ENCODE results near the gene PYGM.
A peak's percentile ranks its signal among the peaks of the same experiment; 100 is the strongest.

PYGM gene

DNA sequence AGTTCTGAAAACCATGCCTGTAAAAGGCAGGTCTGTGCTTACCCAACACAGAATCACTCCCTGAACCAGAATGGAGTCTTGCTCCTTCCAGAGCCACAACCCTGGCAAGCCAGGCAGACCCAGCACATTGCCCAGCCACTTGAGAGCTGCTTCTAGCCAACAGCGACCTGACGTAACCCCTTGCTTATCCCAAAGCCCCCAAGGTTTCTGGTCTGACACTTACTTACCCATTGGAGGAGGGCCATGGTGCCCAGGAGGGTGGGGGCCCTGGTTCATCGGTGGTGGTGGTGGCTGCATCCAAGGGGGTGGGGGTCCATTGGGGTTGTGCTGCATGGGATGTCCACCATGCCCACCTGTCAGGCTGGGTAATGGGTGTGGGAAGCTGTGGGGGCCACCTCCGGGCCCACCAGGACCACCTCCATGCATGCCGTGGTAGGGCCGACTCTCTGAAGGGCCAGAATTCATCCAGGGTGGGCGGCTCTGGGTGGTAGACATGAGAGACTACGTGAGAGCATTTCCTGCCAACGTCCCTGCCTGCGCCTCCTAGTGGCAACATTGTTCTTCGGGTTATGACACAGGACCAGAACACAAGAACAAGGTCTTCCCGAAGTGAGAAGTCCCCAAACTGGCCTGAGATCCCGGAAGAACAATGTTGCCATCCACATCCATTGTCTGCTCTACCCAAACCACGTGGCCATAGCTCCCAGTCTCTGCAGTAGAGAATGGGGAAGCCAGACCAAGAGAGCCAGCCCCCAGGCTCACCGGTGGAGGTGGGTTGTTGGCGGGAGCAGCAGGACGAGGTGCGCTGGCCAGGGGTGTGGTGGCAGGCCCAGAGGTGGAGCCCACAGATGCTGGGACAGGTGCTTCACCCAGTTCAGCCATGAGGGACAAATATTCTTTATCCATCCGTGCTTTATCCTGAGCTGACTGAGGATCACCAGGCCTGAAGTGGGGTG is 7.8 kb upstream of the PYGM start:
- no peak for TF ChIP-seq Cebpa-rat (IDR thresholded peaks at IDR 0.05)
- Histone ChIP-seq H4K20me1 (peaks cover 96 to 99% (median 98%) of the 10 kb centered on the region in 11 experiments), H3K27ac (peak overlapping the region in 8 of 11 experiments; percentile 24 to 52 (median 43); a peak in 16 of 22 replicates), H3K27me3 (no peaks in the 10 kb centered on the region), H3K4me1 (peaks cover 88 to 99% (median 96%) of the 10 kb centered on the region in 10 experiments), H3K36me3 (peaks cover 90 to 99% (median 96%) of the 10 kb centered on the region in 11 experiments), H3K4me2 (peak overlapping the region; percentile 17 to 97 (median 48); a peak in 21 of 22 replicates), H3K9ac (peak overlapping the region in 9 of 11 experiments; percentile 6 to 39 (median 22); a peak in 12 of 22 replicates), H3K9me3 (replicated peaks in 1 of 11) (no peaks in the 10 kb centered on the region), H3K4me3 (no peak overlapping the region; a peak in 1 of 20 replicates)

- peak overlapping the region; percentile 17 to 97 (median 48); a peak in 16 of 22 replicates for H3K4me2 ChIP-seq
- H3K9ac ChIP-seq: peak overlapping the region in 6 of 11 experiments; percentile 16 to 39 (median 20); a peak in 7 of 22 replicates
- peaks cover 95 to 100% (median 98%) of the 10 kb centered on the region in 11 experiments for H4K20me1 ChIP-seq
- peaks cover 88 to 99% (median 96%) of the 10 kb centered on the region in 10 experiments for H3K4me1 ChIP-seq
- no peaks in the 10 kb centered on the region for H3K9me3 ChIP-seq (replicated peaks in 1 of 11)
- peaks cover 92 to 98% (median 97%) of the 10 kb centered on the region in 11 experiments for H3K36me3 ChIP-seq
- no peak overlapping the region for H3K4me3 ChIP-seq
- no peak for TF ChIP-seq Cebpa-rat (IDR thresholded peaks at IDR 0.05)
- H3K27ac ChIP-seq: peak overlapping the region in 8 of 11 experiments; percentile 14 to 52 (median 43); a peak in 13 of 22 replicates
- H3K27me3 ChIP-seq: no peaks in the 10 kb centered on the region
Measured at GRCh38 chr11:64766881-64767280, 7.1 kb upstream of the PYGM start.

DNA sequence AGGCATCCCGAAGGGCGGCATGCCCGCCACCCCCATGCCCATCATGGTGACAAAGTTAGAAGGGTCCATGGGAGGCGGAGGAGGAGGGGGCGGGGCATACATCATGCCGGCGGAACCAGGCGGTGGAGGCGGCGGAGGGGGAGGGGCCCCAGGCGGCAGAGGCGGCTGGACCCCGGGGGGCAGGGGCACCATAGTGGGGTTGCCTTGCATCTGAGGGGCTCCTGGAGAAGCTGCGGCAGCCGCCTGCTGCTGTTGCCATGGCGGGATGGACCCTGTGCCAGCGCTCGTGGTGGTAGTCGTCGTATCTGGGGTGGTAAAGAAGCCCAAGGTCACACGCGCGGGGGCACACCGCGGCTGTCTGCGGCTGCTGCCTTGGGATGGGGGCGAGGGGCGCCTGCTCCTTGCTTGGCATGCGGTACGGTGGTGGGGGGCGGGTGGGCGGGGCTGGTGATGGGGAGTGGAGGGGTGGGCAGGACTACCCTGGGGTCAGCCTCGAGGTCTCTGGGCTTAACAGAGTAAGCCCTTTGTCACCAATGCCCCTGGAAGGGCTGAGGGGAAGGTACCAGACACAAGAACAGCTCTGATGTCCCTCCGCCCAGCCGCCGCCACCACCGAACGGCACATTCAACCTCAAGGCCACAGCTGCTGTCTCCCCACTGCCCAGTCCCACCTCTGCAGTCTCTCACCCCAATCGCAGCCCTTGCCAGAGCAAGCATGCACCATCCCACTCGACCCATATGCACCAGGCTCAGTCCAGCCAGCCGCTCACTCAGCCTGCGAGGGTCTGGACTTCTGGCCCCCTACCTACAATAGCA is 6.3 kb upstream of the PYGM start:
- no peak for TF ChIP-seq Cebpa-rat (IDR thresholded peaks at IDR 0.05)
- Histone ChIP-seq H3K36me3 (peaks cover 84 to 95% (median 92%) of the 10 kb centered on the region in 11 experiments), H3K4me3 (no peak overlapping the region), H3K9ac (peak overlapping the region in 3 of 11 experiments; percentile 50 to 72 (median 56); a peak in 4 of 22 replicates), H3K4me1 (peaks cover 88 to 99% (median 96%) of the 10 kb centered on the region in 10 experiments), H3K27me3 (no peaks in the 10 kb centered on the region), H4K20me1 (peaks cover 92 to 100% (median 98%) of the 10 kb centered on the region in 11 experiments), H3K9me3 (replicated peaks in 1 of 11) (no peaks in the 10 kb centered on the region), H3K4me2 (peak overlapping the region in 10 of 11 experiments; percentile 63 to 91 (median 86); a peak in 19 of 22 replicates), H3K27ac (no peak overlapping the region)

DNA sequence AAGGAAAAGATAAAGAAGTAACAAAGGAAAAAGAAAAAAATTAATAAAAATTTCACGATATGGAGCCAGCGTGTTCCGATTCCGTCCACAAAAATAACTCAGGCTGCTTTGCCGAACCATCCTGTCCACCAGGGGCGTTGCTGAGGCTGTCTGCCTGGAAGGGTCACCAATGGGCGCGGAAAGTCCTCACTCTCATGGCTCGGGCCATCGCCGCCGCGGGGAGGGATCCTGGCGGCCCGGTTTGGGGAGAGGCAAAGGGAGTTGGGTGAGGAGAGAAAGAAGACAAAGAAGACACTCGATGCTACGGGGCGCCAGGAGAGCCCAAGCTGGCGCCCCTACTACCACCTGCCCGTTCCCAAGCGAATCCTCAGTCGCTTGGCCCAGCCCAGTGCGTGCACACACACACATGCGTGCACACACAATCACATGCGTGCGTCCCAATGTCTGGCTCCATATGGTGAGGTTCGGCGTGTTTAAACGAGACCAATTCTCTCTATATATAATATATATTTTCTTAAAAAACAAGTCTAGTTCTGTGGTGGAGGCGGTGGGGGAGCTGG is 5.6 kb upstream of the PYGM start:
- peak overlapping the region; percentile 63 to 91 (median 86) for H3K4me2 ChIP-seq
- peak overlapping the region in 7 of 11 experiments; percentile 23 to 82 (median 71); a peak in 10 of 22 replicates for H3K27ac ChIP-seq
- no peak for TF ChIP-seq Cebpa-rat (IDR thresholded peaks at IDR 0.05)
- H4K20me1 ChIP-seq: peaks cover 88 to 100% (median 98%) of the 10 kb centered on the region in 11 experiments
- H3K36me3 ChIP-seq: peaks cover 77 to 91% (median 85%) of the 10 kb centered on the region in 11 experiments
- peak overlapping the region; percentile 22 to 72 (median 67); a peak in 17 of 22 replicates for H3K9ac ChIP-seq
- H3K27me3 ChIP-seq: no peaks in the 10 kb centered on the region
- peaks cover 89 to 99% (median 97%) of the 10 kb centered on the region in 10 experiments for H3K4me1 ChIP-seq
- H3K9me3 ChIP-seq (replicated peaks in 1 of 11): no peaks in the 10 kb centered on the region
- peak overlapping the region in 4 of 10 experiments; percentile 20 to 38 (median 30); a peak in 1 of 20 replicates for H3K4me3 ChIP-seq

GRCh38 chr11:64764753-64765152 is 5.0 kb upstream of the PYGM start:
- peak overlapping the region; percentile 63 to 91 (median 86) for H3K4me2 ChIP-seq
- H4K20me1 ChIP-seq: peaks cover 88 to 100% (median 98%) of the 10 kb centered on the region in 11 experiments
- no peak for TF ChIP-seq Cebpa-rat (IDR thresholded peaks at IDR 0.05)
- no peaks in the 10 kb centered on the region for H3K27me3 ChIP-seq
- peaks cover 89 to 99% (median 97%) of the 10 kb centered on the region in 10 experiments for H3K4me1 ChIP-seq
- H3K9me3 ChIP-seq (replicated peaks in 1 of 11): no peaks in the 10 kb centered on the region
- peak overlapping the region in 10 of 11 experiments; percentile 42 to 82 (median 70); a peak in 17 of 22 replicates for H3K27ac ChIP-seq
- H3K4me3 ChIP-seq: peak overlapping the region in 7 of 10 experiments; percentile 5 to 38 (median 20); a peak in 8 of 20 replicates
- peak overlapping the region; percentile 22 to 72 (median 67); a peak in 19 of 22 replicates for H3K9ac ChIP-seq
- peaks cover 71 to 85% (median 79%) of the 10 kb centered on the region in 11 experiments for H3K36me3 ChIP-seq

- Histone ChIP-seq H3K27ac (peak overlapping the region in 10 of 11 experiments; percentile 42 to 82 (median 70); a peak in 19 of 22 replicates), H3K4me1 (peaks cover 89 to 99% (median 97%) of the 10 kb centered on the region in 10 experiments), H3K27me3 (no peaks in the 10 kb centered on the region), H3K9ac (peak overlapping the region; percentile 50 to 72 (median 67); a peak in 21 of 22 replicates), H3K36me3 (peaks cover 64 to 79% (median 73%) of the 10 kb centered on the region in 11 experiments), H4K20me1 (peaks cover 82 to 99% (median 96%) of the 10 kb centered on the region in 11 experiments), H3K4me2 (peak overlapping the region; percentile 63 to 91 (median 86)), H3K4me3 (peak overlapping the region in 8 of 10 experiments; percentile 3 to 44 (median 14); a peak in 10 of 20 replicates), H3K9me3 (replicated peaks in 1 of 11) (no peaks in the 10 kb centered on the region)
- no peak for TF ChIP-seq Cebpa-rat (IDR thresholded peaks at IDR 0.05)
Measured at GRCh38 chr11:64764040-64764611, 4.4 kb upstream of the PYGM start.

DNA sequence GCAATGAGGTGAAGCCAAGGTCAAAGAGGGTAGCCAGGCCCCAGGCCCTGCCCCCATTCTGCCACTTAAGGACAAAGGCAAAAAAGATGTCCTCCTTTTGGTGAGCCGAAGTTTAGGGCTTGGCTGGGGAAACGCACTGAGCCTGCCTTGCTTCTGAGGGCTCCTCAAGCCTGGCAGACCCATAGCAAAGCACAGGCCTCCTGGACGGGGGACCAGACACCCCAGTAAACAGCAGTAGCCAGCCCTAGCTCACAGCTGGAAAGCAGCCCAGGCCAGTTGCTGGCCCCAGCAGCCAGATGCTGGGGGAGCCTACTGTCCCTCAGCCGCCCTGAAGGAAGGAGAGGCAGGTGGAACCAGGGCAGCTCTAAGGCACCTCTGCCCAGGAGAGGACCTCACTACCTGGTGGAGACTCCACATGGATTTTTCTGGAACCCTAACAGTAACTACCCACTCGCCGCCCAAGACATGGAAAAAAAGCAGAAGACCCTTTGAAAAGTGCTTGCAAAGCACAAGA is 3.8 kb upstream of the PYGM start:
- Histone ChIP-seq H4K20me1 (peaks cover 77 to 94% (median 91%) of the 10 kb centered on the region in 11 experiments), H3K9ac (peak overlapping the region; percentile 50 to 72 (median 67)), H3K4me2 (peak overlapping the region; percentile 63 to 91 (median 86)), H3K9me3 (replicated peaks in 1 of 11) (no peaks in the 10 kb centered on the region), H3K4me3 (peak overlapping the region in 5 of 10 experiments; percentile 7 to 44 (median 21); a peak in 7 of 20 replicates), H3K27me3 (no peaks in the 10 kb centered on the region), H3K36me3 (peaks cover 59 to 73% (median 67%) of the 10 kb centered on the region in 11 experiments), H3K4me1 (peaks cover 84 to 98% (median 93%) of the 10 kb centered on the region in 10 experiments), H3K27ac (peak overlapping the region in 10 of 11 experiments; percentile 42 to 82 (median 70); a peak in 20 of 22 replicates)
- TF ChIP-seq Cebpa-rat (IDR thresholded peaks at IDR 0.05): no peak
